Testis (tissue), 2 donors: ENCODE measurements around the gene PLGRKT.

Experiments
- POLR2A ChIP-seq: fragments of 450-650 bp; IDR thresholded peaks from one replicate; pipeline ENCODE4 v1.6.1; 2017; ENCODE audit warnings: antibody characterized with exemption, mild to moderate bottlenecking, moderate library complexity
- TF ChIP-seq, protein P1 (sequence below), 3 experiments: fragments of 450-650 bp in 2 of 3; fragments of 200-600 bp in 1 of 3; sonication (generic) in 1 of 3; IDR thresholded peaks; one replicate each; pipeline ENCODE4 v1.5.1; 2016 to 2019; ENCODE audit warnings: antibody characterized with exemption in 3 of 3, mild to moderate bottlenecking in 2 of 3, moderate library complexity in 1 of 3

DNA sequence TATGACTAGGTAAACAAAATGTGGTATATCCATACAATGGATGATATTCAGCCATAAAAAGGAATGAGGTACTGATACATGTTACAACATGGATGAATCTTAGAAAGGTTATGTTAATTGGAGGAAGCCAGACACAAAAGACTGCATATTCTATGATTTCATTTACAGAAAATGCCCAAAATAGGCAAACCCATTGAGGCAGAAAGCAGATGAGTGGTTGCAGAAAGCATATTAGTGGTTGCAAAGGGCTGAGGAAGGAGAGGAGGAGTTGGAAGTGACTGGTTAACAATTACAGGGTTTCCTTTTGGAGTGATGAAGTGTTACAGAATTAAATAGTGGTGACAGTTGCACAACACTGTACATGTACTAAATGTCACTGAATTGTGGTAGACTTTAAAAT lies 17.7 kb downstream of the PLGRKT start:
- TF ChIP-seq, protein P1, sequence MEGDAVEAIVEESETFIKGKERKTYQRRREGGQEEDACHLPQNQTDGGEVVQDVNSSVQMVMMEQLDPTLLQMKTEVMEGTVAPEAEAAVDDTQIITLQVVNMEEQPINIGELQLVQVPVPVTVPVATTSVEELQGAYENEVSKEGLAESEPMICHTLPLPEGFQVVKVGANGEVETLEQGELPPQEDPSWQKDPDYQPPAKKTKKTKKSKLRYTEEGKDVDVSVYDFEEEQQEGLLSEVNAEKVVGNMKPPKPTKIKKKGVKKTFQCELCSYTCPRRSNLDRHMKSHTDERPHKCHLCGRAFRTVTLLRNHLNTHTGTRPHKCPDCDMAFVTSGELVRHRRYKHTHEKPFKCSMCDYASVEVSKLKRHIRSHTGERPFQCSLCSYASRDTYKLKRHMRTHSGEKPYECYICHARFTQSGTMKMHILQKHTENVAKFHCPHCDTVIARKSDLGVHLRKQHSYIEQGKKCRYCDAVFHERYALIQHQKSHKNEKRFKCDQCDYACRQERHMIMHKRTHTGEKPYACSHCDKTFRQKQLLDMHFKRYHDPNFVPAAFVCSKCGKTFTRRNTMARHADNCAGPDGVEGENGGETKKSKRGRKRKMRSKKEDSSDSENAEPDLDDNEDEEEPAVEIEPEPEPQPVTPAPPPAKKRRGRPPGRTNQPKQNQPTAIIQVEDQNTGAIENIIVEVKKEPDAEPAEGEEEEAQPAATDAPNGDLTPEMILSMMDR (IDR thresholded peaks at IDR 0.05): no peak
- no peak for TF ChIP-seq POLR2A
